Testis (tissue), 3 donors: ENCODE results near the gene GSG1. TPM values are rescaled to one million over a fixed set of nuclear protein-coding genes. Genes with fewer than 3 reads are reported as not detected.

Experiments used
- DNase-seq: peaks from one replicate; pipeline ENCODE4 v3.0.0-alpha.2; 2019
- H3K27ac ChIP-seq, 2 donors: fragments of 200-600 bp; sonication (generic); one replicate each; pipeline ENCODE4 v1.5.1; 2019
- H3K27me3 ChIP-seq: fragments of 200-600 bp; sonication (generic); one replicate; pipeline ENCODE4 v1.5.1; 2019
- H3K36me3 ChIP-seq: fragments of 200-600 bp; sonication (generic); one replicate; pipeline ENCODE4 v1.5.1; 2017; ENCODE audit warnings: low read depth; ENCODE audit errors: missing control alignments
- H3K4me1 ChIP-seq: fragments of 200-600 bp; sonication (generic); one replicate; pipeline ENCODE4 v1.5.1; 2019
- H3K4me3 ChIP-seq, 2 donors: fragments of 200-600 bp; sonication (generic); one replicate each; pipeline ENCODE4 v1.5.1; 2017 to 2019
- H3K9me3 ChIP-seq: fragments of 200-600 bp; sonication (generic); one replicate; pipeline ENCODE4 v1.5.1; 2017
- POLR2A ChIP-seq: fragments of 450-650 bp; IDR thresholded peaks from one replicate; pipeline ENCODE4 v1.6.1; 2017; ENCODE audit warnings: antibody characterized with exemption, mild to moderate bottlenecking, moderate library complexity
- WGBS, 2 donors: methylation state at CpG; one replicate each; pipeline ENCODE4 v1.1.5; 2018; 5-methylcytosine and 5-hydroxymethylcytosine counted together
- intact Hi-C: fragments of 100-400 bp; cut with DNase I; formaldehyde crosslinking; loops from one replicate; pipeline ENCODE4 v1.15.1; 2023; ENCODE audit warnings: low total_unique reads
- polyA plus RNA-seq: library from polyadenylated mRNA; stranded (reverse); fragments of 350-450 nt; fragmentation: Illumina TruSeq; extraction: RNeasy Lipid Tissue Mini Kit (QIAGEN cat#74804); gene quantifications from one replicate; pipeline ENCODE4 v1.2.3, GENCODE V29; 2014; ENCODE audit warnings: low read depth, low replicate concordance; ENCODE audit not compliant: insufficient read depth
- total RNA-seq, 2 donors: library from RNA; depleted of rRNA; stranded (reverse); fragments of >200 nt; gene quantifications; one replicate each; pipeline ENCODE4 v1.2.3, GENCODE V29; 2016
- TF ChIP-seq, protein P1 (sequence below), 3 experiments: fragments of 450-650 bp in 2 of 3; fragments of 200-600 bp in 1 of 3; sonication (generic) in 1 of 3; IDR thresholded peaks; one replicate each; pipeline ENCODE4 v1.5.1; 2016 to 2019; ENCODE audit warnings: antibody characterized with exemption in 3 of 3, mild to moderate bottlenecking in 2 of 3, moderate library complexity in 1 of 3

GSG1 gene
- total and polyA plus RNA-seq, 3 donors from 2014 or later: 133 to 695 (median 449) TPM

GRCh38 chr12:13144266-13144828 is 40.9 kb upstream of the GSG1 start:
- Histone ChIP-seq H3K4me1 (peaks cover 10% of the 10 kb centered on the region), H3K9me3 (no peaks in the 10 kb centered on the region), H3K27ac (no peak overlapping the region), H3K4me3 (no peak overlapping the region), H3K27me3 (no peaks in the 10 kb centered on the region), H3K36me3 (no peaks in the 10 kb centered on the region)
- TF ChIP-seq POLR2A: no peak
- TF ChIP-seq, protein P1, sequence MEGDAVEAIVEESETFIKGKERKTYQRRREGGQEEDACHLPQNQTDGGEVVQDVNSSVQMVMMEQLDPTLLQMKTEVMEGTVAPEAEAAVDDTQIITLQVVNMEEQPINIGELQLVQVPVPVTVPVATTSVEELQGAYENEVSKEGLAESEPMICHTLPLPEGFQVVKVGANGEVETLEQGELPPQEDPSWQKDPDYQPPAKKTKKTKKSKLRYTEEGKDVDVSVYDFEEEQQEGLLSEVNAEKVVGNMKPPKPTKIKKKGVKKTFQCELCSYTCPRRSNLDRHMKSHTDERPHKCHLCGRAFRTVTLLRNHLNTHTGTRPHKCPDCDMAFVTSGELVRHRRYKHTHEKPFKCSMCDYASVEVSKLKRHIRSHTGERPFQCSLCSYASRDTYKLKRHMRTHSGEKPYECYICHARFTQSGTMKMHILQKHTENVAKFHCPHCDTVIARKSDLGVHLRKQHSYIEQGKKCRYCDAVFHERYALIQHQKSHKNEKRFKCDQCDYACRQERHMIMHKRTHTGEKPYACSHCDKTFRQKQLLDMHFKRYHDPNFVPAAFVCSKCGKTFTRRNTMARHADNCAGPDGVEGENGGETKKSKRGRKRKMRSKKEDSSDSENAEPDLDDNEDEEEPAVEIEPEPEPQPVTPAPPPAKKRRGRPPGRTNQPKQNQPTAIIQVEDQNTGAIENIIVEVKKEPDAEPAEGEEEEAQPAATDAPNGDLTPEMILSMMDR (IDR thresholded peaks at IDR 0.05): no peak
- intact Hi-C loops: no loop called here
- no peak for DNase-seq
- 87 to 89% methylated on average over 2 of the region's 2 CpGs for WGBS, 2 donors

DNA sequence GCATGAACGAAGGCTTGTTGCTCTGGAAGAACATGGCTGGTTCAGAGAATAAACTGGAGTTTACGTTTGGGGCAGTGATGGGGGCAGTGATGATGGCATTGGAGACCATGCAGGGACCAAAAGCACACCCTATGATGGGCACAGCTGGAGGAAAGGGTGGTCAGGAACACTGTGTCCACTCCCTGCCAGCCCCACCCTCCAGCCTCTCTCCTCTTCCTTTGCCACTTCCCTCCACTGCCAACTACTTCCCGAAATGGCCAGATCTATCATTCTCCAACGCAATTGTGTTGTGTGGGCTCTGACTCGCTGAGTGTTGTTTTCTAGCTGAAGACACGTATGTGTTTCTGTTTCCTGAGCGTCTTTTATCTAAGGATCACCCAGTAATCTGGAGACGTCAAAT is 39.3 kb upstream of the GSG1 start:
- Histone ChIP-seq H3K27me3 (no peaks in the 10 kb centered on the region), H3K27ac (no peak overlapping the region), H3K36me3 (no peaks in the 10 kb centered on the region), H3K4me3 (no peak overlapping the region), H3K4me1 (no peaks in the 10 kb centered on the region), H3K9me3 (no peaks in the 10 kb centered on the region)
- intact Hi-C loops: no loop called here
- 89 to 90% methylated on average over 8 of the region's 8 CpGs for WGBS, 2 donors
- no peak for DNase-seq
- no peak for TF ChIP-seq POLR2A
- TF ChIP-seq, protein P1 (IDR thresholded peaks at IDR 0.05): no peak

GRCh38 chr12:13141686-13142085 is 38.2 kb upstream of the GSG1 start:
- Histone ChIP-seq H3K27ac (no peak overlapping the region), H3K36me3 (no peaks in the 10 kb centered on the region), H3K9me3 (no peaks in the 10 kb centered on the region), H3K4me1 (no peaks in the 10 kb centered on the region), H3K4me3 (no peak overlapping the region), H3K27me3 (no peaks in the 10 kb centered on the region)
- 92 to 100% methylated on average over 5 of the region's 5 CpGs for WGBS, 2 donors
- no peak for TF ChIP-seq POLR2A
- TF ChIP-seq, protein P1 (IDR thresholded peaks at IDR 0.05): no peak
- intact Hi-C loops: no loop called here
- no peak for DNase-seq

- no peaks in the 10 kb centered on the region for H3K27me3 ChIP-seq
- TF ChIP-seq POLR2A: no peak
- TF ChIP-seq, protein P1 (IDR thresholded peaks at IDR 0.05): no peak
- DNase-seq: peak; percentile 81
- H3K4me1 ChIP-seq: peaks cover 11% of the 10 kb centered on the region
- intact Hi-C loops: no loop called here
- WGBS, 2 donors: 37 to 52% methylated on average over 9 to 14 of the region's 14 CpGs
- peak overlapping the region in 1 of 2 donors; percentile 58 for H3K27ac ChIP-seq
- H3K9me3 ChIP-seq: no peaks in the 10 kb centered on the region
- no peak overlapping the region for H3K4me3 ChIP-seq
- H3K36me3 ChIP-seq: no peaks in the 10 kb centered on the region
Observed at GRCh38 chr12:13135371-13136178, 32.1 kb upstream of the GSG1 start.
